Neutrophil (primary cell): Measurements from ENCODE around the gene GATD1.

ENCODE experiments used
- H3K27ac ChIP-seq: fragments of 200-600 bp; sonication (generic); 2 replicates; pipeline ENCODE4 v1.5.1; 2016; ENCODE audit warnings: mild to moderate bottlenecking, moderate library complexity
- H3K27me3 ChIP-seq: fragments of 200-600 bp; sonication (generic); 2 replicates; pipeline ENCODE4 v1.6.0; 2016; ENCODE audit warnings: mild to moderate bottlenecking
- H3K36me3 ChIP-seq: fragments of 200-600 bp; sonication (generic); 2 replicates; pipeline ENCODE4 v1.5.1; 2017
- H3K4me1 ChIP-seq, 2 experiments: fragments of 200-600 bp in 1 of 2; sonication (generic) in 1 of 2; 1 replicate in 1 of 2; 2 replicates in 1 of 2; pipeline versions ENCODE4 v1.5.1 to v1.6.1; 2013 to 2016; ENCODE audit warnings: low read depth in 1 of 2, low read length in 1 of 2, mild to moderate bottlenecking in 1 of 2, moderate library complexity in 1 of 2; ENCODE audit not compliant: control insufficient read depth in 1 of 2, insufficient read depth in 1 of 2
- H3K4me3 ChIP-seq, 2 experiments: fragments of 200-600 bp in 1 of 2; sonication (generic) in 1 of 2; 1 replicate in 1 of 2; 2 replicates in 1 of 2; pipeline ENCODE4 v1.5.1; 2013 to 2016; ENCODE audit warnings: low read depth in 1 of 2, low read length in 1 of 2, mild to moderate bottlenecking in 1 of 2, moderate library complexity in 1 of 2
- H3K9me3 ChIP-seq: fragments of 200-600 bp; sonication (generic); 2 replicates; pipeline ENCODE4 v1.5.1; 2016
- TF ChIP-seq, protein P1 (sequence below): fragments of 200-600 bp; sonication (generic); IDR thresholded peaks from 2 replicates; pipeline ENCODE4 v1.5.1; 2016; ENCODE audit warnings: antibody characterized with exemption

Gene GATD1

GRCh38 chr11:765025-765801 is 12.1 kb downstream of the GATD1 start:
- Histone ChIP-seq H3K9me3 (peaks cover 16% of the 10 kb centered on the region), H3K36me3 (peaks cover 66% of the 10 kb centered on the region), H3K27me3 (no peaks in the 10 kb centered on the region), H3K4me3 (no peak overlapping the region), H3K4me1 (peaks cover 6 to 9% of the 10 kb centered on the region in 2 experiments), H3K27ac (peak overlapping the region; percentile 59)
- TF ChIP-seq, protein P1, sequence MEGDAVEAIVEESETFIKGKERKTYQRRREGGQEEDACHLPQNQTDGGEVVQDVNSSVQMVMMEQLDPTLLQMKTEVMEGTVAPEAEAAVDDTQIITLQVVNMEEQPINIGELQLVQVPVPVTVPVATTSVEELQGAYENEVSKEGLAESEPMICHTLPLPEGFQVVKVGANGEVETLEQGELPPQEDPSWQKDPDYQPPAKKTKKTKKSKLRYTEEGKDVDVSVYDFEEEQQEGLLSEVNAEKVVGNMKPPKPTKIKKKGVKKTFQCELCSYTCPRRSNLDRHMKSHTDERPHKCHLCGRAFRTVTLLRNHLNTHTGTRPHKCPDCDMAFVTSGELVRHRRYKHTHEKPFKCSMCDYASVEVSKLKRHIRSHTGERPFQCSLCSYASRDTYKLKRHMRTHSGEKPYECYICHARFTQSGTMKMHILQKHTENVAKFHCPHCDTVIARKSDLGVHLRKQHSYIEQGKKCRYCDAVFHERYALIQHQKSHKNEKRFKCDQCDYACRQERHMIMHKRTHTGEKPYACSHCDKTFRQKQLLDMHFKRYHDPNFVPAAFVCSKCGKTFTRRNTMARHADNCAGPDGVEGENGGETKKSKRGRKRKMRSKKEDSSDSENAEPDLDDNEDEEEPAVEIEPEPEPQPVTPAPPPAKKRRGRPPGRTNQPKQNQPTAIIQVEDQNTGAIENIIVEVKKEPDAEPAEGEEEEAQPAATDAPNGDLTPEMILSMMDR: peak; percentile 78

- peaks cover 74% of the 10 kb centered on the region for H3K36me3 ChIP-seq
- H3K4me1 ChIP-seq: peaks cover 6 to 9% of the 10 kb centered on the region in 2 experiments
- H3K4me3 ChIP-seq: no peak overlapping the region
- peak overlapping the region; percentile 59 for H3K27ac ChIP-seq
- peaks cover 19% of the 10 kb centered on the region for H3K9me3 ChIP-seq
- H3K27me3 ChIP-seq: no peaks in the 10 kb centered on the region
- TF ChIP-seq, protein P1: no peak
Observed at GRCh38 chr11:764322-765024, 12.8 kb downstream of the GATD1 start.

DNA sequence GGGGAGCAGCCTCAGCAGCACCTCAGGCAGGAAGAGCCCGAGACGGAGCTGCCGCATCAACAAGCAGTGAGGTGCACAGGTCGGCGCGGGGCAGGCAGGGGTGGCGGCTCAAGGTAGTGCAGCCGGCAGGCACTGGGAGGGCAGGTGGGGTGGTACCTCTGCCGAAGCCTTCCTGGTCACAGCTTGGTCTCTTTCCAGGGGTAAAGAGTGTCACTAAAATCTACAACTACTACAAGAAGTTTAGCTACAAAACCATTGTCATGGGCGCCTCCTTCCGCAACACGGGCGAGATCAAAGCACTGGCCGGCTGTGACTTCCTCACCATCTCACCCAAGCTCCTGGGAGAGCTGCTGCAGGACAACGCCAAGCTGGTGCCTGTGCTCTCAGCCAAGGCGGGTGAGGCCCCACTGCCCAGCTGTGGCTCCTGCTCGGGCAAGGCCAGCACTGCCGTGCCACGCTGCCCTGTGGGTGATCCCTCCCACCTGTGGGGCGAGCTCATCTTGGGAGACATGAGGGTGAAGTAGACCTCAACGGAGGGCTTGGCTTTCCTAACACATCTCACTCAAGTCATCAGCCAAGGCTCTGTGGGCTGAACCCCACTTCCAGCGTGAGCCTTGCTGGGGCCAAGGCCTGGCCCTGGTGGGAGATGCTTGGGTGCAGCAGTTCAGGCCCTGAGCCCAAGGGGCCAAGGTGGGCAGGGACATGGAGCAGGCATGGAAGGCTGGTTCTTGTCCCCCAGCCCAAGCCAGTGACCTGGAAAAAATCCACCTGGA is 13.6 kb downstream of the GATD1 start:
- Histone ChIP-seq H3K36me3 (peaks cover 81% of the 10 kb centered on the region), H3K27me3 (no peaks in the 10 kb centered on the region), H3K4me1 (peaks cover 6 to 7% of the 10 kb centered on the region in 2 experiments), H3K27ac (peak overlapping the region; percentile 59), H3K4me3 (no peak overlapping the region), H3K9me3 (peaks cover 19% of the 10 kb centered on the region)
- TF ChIP-seq, protein P1: no peak

DNA sequence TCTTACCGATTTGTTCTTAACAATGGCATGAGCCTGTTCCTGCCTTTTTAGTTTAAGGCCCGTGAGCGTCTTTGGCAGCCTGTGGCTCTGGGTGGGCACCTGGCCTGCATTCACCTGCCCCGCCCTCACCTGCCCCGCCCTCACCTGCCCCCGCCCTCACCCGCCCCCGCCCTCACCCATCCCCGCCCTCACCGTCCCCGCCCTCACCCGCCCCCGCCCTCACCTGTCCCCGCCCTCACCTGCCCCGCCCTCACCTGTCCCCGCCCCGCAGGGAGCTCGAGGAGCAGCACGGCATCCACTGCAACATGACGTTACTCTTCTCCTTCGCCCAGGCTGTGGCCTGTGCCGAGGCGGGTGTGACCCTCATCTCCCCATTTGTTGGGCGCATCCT is 14.2 kb downstream of the GATD1 start:
- H3K36me3 ChIP-seq: peaks cover 88% of the 10 kb centered on the region
- TF ChIP-seq, protein P1: no peak
- H3K27ac ChIP-seq: peak overlapping the region; percentile 59
- H3K27me3 ChIP-seq: no peaks in the 10 kb centered on the region
- H3K4me3 ChIP-seq: no peak overlapping the region
- H3K9me3 ChIP-seq: peaks cover 19% of the 10 kb centered on the region
- peaks cover 6 to 7% of the 10 kb centered on the region in 2 experiments for H3K4me1 ChIP-seq

- peaks cover 93% of the 10 kb centered on the region for H3K36me3 ChIP-seq
- peaks cover 7% of the 10 kb centered on the region in 2 experiments for H3K4me1 ChIP-seq
- H3K27ac ChIP-seq: peak overlapping the region; percentile 31
Observed at GRCh38 chr11:762421-763072, 14.7 kb downstream of the GATD1 start.

More at GRCh38 chr11:762421-763072, 14.7 kb downstream of the GATD1 start:
- Histone ChIP-seq H3K27me3 (no peaks in the 10 kb centered on the region), H3K4me3 (no peak overlapping the region), H3K9me3 (peaks cover 19% of the 10 kb centered on the region)
- TF ChIP-seq, protein P1: no peak
